K562 (cell line): Measurements from ENCODE around the gene NOP58. TPM values are rescaled to one million over a fixed set of nuclear protein-coding genes. Genes with fewer than 3 reads are reported as not detected.

Source experiments
- ATAC-seq: fragments of 200-7000 bp; cut with Tn5 transposase; 3 replicates; pipeline ENCODE4 v1.9.1; 2020; ENCODE audit warnings: moderate library complexity
- BruUV-seq: library from RNA; stranded (reverse); fragments of 400-500 nt; replicated peaks from 2 replicates; lab custom pipeline; 2021; lab: Mats Ljungman, UMichigan
- CTCF ChIA-PET: fragments of 300-600 bp; formaldehyde crosslinking; extraction: SDS; loops from one replicate; lab custom pipeline; 2021; ENCODE audit warnings: low intra/inter-chr PET ratio; lab: Yijun Ruan, JAX
- POLR2A ChIA-PET: fragments of 300-600, 350-650 bp; sonication (Branson Sonifier 250); formaldehyde crosslinking; extraction: SDS; loops from one replicate; lab custom pipeline; 2021; ENCODE audit warnings: antibody characterized with exemption, inconsistent platforms; lab: Yijun Ruan, JAX
- DNase-seq, 4 experiments: peaks; one replicate each; pipeline versions ENCODE4 v3.0.0 to v3.0.0-alpha.2; 2011 to 2018; ENCODE audit warnings: low spot score in 3 of 4, mixed read lengths in 3 of 4; ENCODE audit errors: extremely low read depth in 1 of 4
- FAIRE-seq: peaks from 2 replicates; lab custom pipeline; 2011; peaks lifted over from hg19 to GRCh38; lab: Jason Lieb, UNC
- H2AFZ ChIP-seq: 2 replicates; pipeline ENCODE4 v1.6.0; 2011; ENCODE audit warnings: low read depth, low read length, control low read depth, inconsistent platforms
- H3K27ac ChIP-seq: fragments of 200-600 bp; 3 replicates; pipeline ENCODE4 v1.8.0; 2011; ENCODE audit warnings: low read depth, mild to moderate bottlenecking, control low read depth, inconsistent platforms, low read length, moderate library complexity, mixed read lengths; ENCODE audit errors: extremely low read depth
- H3K27me3 ChIP-seq, 2 experiments: fragments of 300-600 bp in 1 of 2; 2 replicates in 1 of 2; 3 replicates in 1 of 2; pipeline versions ENCODE4 v1.6.0 to v1.8.0; 2011; ENCODE audit warnings: inconsistent platforms in 2 of 2, low read length in 2 of 2, mild to moderate bottlenecking in 1 of 2, mixed read lengths in 1 of 2, moderate library complexity in 1 of 2; ENCODE audit not compliant: control insufficient read depth in 2 of 2, insufficient read depth in 2 of 2
- H3K36me3 ChIP-seq: fragments of 300-600 bp; 3 replicates; pipeline ENCODE4 v1.8.0; 2011; ENCODE audit warnings: mild to moderate bottlenecking, low read length, inconsistent platforms; ENCODE audit not compliant: control insufficient read depth, insufficient read depth
- H3K4me1 ChIP-seq, 2 experiments: fragments of 200-600 bp in 1 of 2; replicated peaks in 1 of 2; 2 replicates in 1 of 2; 3 replicates in 1 of 2; pipeline versions ENCODE4 v1.5.1 to v1.8.0; 2011; ENCODE audit warnings: inconsistent platforms in 2 of 2, low read length in 2 of 2, mild to moderate bottlenecking in 1 of 2, mixed read lengths in 1 of 2, moderate library complexity in 1 of 2; ENCODE audit not compliant: control insufficient read depth in 2 of 2, insufficient read depth in 2 of 2
- H3K4me2 ChIP-seq: 2 replicates; pipeline ENCODE4 v1.6.1; 2011; ENCODE audit warnings: low read length, control low read depth, inconsistent platforms, mixed read lengths; ENCODE audit not compliant: insufficient read depth
- H3K4me3 ChIP-seq: fragments of 200-600 bp; sonication (generic), shearing (Covaris generic); 2 replicates; pipeline ENCODE4 v1.5.1; 2016; ENCODE audit warnings: control low read depth, inconsistent platforms
- H3K79me2 ChIP-seq: fragments of 200-600 bp; 3 replicates; pipeline ENCODE4 v1.8.0; 2011; ENCODE audit warnings: low read length, inconsistent platforms; ENCODE audit not compliant: control insufficient read depth, insufficient read depth
- H3K9ac ChIP-seq, 2 experiments: 2 replicates each; pipeline versions ENCODE4 v1.6.0 to v1.6.1; 2011; ENCODE audit warnings: low read depth in 2 of 2, low read length in 2 of 2, control low read depth in 1 of 2, inconsistent platforms in 1 of 2, mild to moderate bottlenecking in 1 of 2, mixed read lengths in 1 of 2; ENCODE audit not compliant: insufficient read depth in 1 of 2
- H3K9me1 ChIP-seq: one replicate; pipeline ENCODE4 v1.6.0; 2011; ENCODE audit warnings: inconsistent platforms, mild to moderate bottlenecking, low read length, moderate library complexity; ENCODE audit not compliant: control insufficient read depth, insufficient read depth
- H3K9me3 ChIP-seq: replicated peaks from 2 replicates; pipeline ENCODE4 v1.5.1; 2011; ENCODE audit warnings: low read depth, low read length, inconsistent platforms; ENCODE audit not compliant: control insufficient read depth, insufficient read depth
- H4K20me1 ChIP-seq: replicated peaks from 2 replicates; pipeline ENCODE4 v1.6.1; 2011; ENCODE audit warnings: low read length, inconsistent platforms, mixed read lengths; ENCODE audit not compliant: control insufficient read depth, insufficient read depth
- ATF7 ChIP-seq: fragments of 450-650 bp; IDR thresholded peaks from 2 replicates; pipeline ENCODE4 v1.7.1; 2014; ENCODE audit warnings: mild to moderate bottlenecking, moderate library complexity
- CTBP1 ChIP-seq: fragments of 450-650 bp; IDR thresholded peaks from 2 replicates; pipeline ENCODE4 v1.6.1; 2016; ENCODE audit warnings: borderline replicate concordance
- NCOA6 ChIP-seq: fragments of 450-650 bp; IDR thresholded peaks from 2 replicates; pipeline ENCODE4 v1.6.1; 2017; ENCODE audit warnings: mild to moderate bottlenecking
- RAD21 ChIP-seq, 2 experiments: fragments of 250-450 bp in 1 of 2; fragments of 450-650 bp in 1 of 2; sonication (Bioruptor Pico) in 1 of 2; formaldehyde crosslinking in 1 of 2; IDR thresholded peaks in 1 of 2; conservative IDR thresholded peaks in 1 of 2; 2 replicates each; pipeline versions ENCODE4 v1.4.0 to v1.8.0; 2020 to 2022; ENCODE audit warnings: mild to moderate bottlenecking in 2 of 2, moderate library complexity in 1 of 2
- STAT5B ChIP-seq: fragments of 250-450 bp; sonication (Bioruptor Pico); IDR thresholded peaks from 2 replicates; pipeline ENCODE4 v1.8.0; 2021; ENCODE audit warnings: mild to moderate bottlenecking, inconsistent platforms
- ZKSCAN3 ChIP-seq: fragments of 250-450 bp; sonication (Bioruptor Pico); IDR thresholded peaks from 2 replicates; pipeline ENCODE4 v1.4.0; 2020
- WGBS: fragments of 100-300 bp; shearing (Covaris generic); methylation state at CpG from one replicate; pipeline ENCODE4 v1.1.6; 2016; ENCODE audit warnings: low coverage, mixed read lengths; ENCODE audit not compliant: insufficient coverage; ENCODE audit errors: missing lambda C conversion rate; 5-methylcytosine and 5-hydroxymethylcytosine counted together
- in situ Hi-C: fragments of 300-500 bp; cut with MboI; formaldehyde crosslinking; loops from 4 replicates; pipeline ENCODE4 v1.15.0; 2018; ENCODE audit warnings: inconsistent platforms, mixed read lengths
- intact Hi-C: fragments of 100-400 bp; cut with micrococcal nuclease; formaldehyde crosslinking; loops from 2 replicates; pipeline ENCODE4 v1.14.2; 2022
- polyA plus RNA-seq, 8 experiments: library from polyadenylated mRNA; depleted of rRNA in 4 of 8; stranded (reverse) in 5 of 8; unstranded in 3 of 8; fragments of >200 nt; fragmentation: Nextera tagmentation in 2 of 8; fragmentation: Illumina TruSeq in 1 of 8; extraction: Ambion mirVana in 2 of 8; extraction: Trizol in 1 of 8; gene quantifications; 2 replicates each; pipeline versions ENCODE4 v1.2.1 to v1.2.3, GENCODE V29; 2011 to 2014; ENCODE audit warnings: inconsistent platforms in 1 of 8, missing spikeins in 1 of 8
- total RNA-seq, 7 experiments: library from RNA; depleted of rRNA in 6 of 7; stranded (reverse); fragments of >200 nt in 6 of 7; fragmentation: Illumina TruSeq in 2 of 7; extraction: Trizol in 2 of 7; gene quantifications; 2 replicates each; pipeline versions ENCODE4 v1.2.1 to v1.2.3, GENCODE V29; 2011 to 2021; ENCODE audit warnings: low replicate concordance in 1 of 7
- TF ChIP-seq, protein P1 (sequence below), 2 experiments: fragments of 450-650 bp in 1 of 2; sonication (generic) in 1 of 2; formaldehyde crosslinking in 1 of 2; IDR thresholded peaks in 1 of 2; conservative IDR thresholded peaks in 1 of 2; 2 replicates each; pipeline versions ENCODE4 v1.6.1 to v1.8.1; 2016 to 2023; ENCODE audit warnings: mild to moderate bottlenecking in 2 of 2, moderate library complexity in 2 of 2, inconsistent platforms in 1 of 2, missing genetic modification reagents in 1 of 2
- TF ChIP-seq, protein P2 (sequence below), 3 experiments: fragments of 200-800 bp in 1 of 3; sonication (Bioruptor generic) in 1 of 3; sonication (generic) in 1 of 3; formaldehyde crosslinking in 1 of 3; IDR thresholded peaks; 2 replicates each; pipeline versions ENCODE4 v1.6.1 to v1.8.0; 2016 to 2022; ENCODE audit warnings: mild to moderate bottlenecking in 2 of 3, missing compliant biosample characterization in 2 of 3, missing genetic modification characterization in 2 of 3, missing genetic modification reagents in 1 of 3

Gene NOP58
- total and polyA plus RNA-seq, 9 of the 15 experiments (the other 6 are each of a cell fraction or from before 2014, with no cell fraction given), result 132 to 332 (median 208) TPM

DNA sequence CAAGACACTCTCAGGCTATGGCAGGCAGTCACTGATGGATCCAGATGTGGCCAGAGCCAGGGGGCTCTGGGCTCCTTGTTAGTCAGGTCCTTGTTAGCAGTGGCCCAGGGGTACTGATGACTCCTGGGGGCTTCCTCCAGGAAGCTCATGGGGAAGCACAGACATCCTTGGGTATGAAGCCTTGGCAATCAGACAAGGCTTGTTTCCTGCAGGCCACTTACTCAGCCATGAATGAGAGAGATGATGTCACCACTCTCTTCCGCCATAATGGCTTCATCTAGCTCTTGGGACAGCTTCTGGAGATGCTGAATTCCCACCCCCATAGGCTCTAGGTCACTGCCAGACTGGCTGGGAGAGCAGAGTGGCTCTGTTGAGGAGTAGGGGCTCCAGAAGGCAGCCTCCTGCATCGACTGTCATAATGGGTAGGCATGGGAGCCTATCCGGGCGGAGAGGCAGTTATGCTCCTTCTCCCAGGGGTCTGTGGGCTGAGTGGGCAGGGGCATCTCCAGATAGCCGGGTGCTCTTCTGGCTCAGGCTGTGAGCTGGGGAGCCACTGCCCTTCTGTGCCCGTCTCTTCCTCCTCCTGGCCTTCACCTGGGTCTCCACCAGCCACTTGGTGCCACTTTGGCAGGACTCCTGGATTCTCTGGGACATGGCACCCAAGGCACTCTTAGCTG lies 70.4 kb downstream of the NOP58 start:
- Histone ChIP-seq H3K36me3 (no peaks in the 10 kb centered on the region), H4K20me1 (no peaks in the 10 kb centered on the region), H2AFZ (no peak overlapping the region), H3K4me2 (no peak overlapping the region), H3K27me3 (no peaks in the 10 kb centered on the region), H3K4me3 (no peak overlapping the region), H3K9me3 (no peaks in the 10 kb centered on the region), H3K27ac (no peak overlapping the region), H3K4me1 (peaks cover 6 to 12% of the 10 kb centered on the region in 2 experiments; a peak in 4 of 5 replicates), H3K9ac (no peak overlapping the region), H3K9me1 (no peaks in the 10 kb centered on the region), H3K79me2 (no peaks in the 10 kb centered on the region)
- intact Hi-C loops, result no loop called here
- no TSS peak for BruUV-seq
- no peak for DNase-seq
- TF ChIP-seq, protein P1, sequence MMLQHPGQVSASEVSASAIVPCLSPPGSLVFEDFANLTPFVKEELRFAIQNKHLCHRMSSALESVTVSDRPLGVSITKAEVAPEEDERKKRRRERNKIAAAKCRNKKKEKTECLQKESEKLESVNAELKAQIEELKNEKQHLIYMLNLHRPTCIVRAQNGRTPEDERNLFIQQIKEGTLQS (IDR thresholded peaks at IDR 0.05), result peak; percentile 72
- TF ChIP-seq, protein P1 (CRISPR knock-in tag; conservative IDR thresholded peaks at IDR 0.05), result no peak
- no peak for TF ChIP-seq NCOA6
- TF ChIP-seq CTBP1, result no peak
- TF ChIP-seq, protein P2, sequence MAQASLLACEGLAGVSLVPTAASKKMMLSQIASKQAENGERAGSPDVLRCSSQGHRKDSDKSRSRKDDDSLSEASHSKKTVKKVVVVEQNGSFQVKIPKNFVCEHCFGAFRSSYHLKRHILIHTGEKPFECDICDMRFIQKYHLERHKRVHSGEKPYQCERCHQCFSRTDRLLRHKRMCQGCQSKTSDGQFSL (CRISPR knock-in tag; IDR thresholded peaks at IDR 0.05), result no peak
- TF ChIP-seq, protein P2 (tag; IDR thresholded peaks at IDR 0.05), result no peak
- TF ChIP-seq ATF7, result 0 out of 2 replicates have a peak, but pooled peaks have one; percentile 15
- TF ChIP-seq STAT5B (CRISPR knock-in tag), result no peak
- no peak for TF ChIP-seq RAD21 (CRISPR knock-in tag; conservative IDR thresholded peaks at IDR 0.05 in 1 of 2, IDR thresholded peaks at IDR 0.05 in 1 of 2)
- TF ChIP-seq ZKSCAN3 (CRISPR knock-in tag), result no peak
- CTCF ChIA-PET, result no interaction called here
- POLR2A ChIA-PET, result no interaction called here
- in situ Hi-C loops, result no loop called here
- ATAC-seq, result peak; percentile 33
- no peak for FAIRE-seq
- WGBS, result 64% methylated on average over 3 of the region's 6 CpGs
